ENCODE results near the gene FNTB. TPM values are rescaled to one million over a fixed set of nuclear protein-coding genes. Genes with fewer than 3 reads are reported as not detected.

FNTB gene
- total RNA-seq, 1 donor: 12.1 TPM

DNA sequence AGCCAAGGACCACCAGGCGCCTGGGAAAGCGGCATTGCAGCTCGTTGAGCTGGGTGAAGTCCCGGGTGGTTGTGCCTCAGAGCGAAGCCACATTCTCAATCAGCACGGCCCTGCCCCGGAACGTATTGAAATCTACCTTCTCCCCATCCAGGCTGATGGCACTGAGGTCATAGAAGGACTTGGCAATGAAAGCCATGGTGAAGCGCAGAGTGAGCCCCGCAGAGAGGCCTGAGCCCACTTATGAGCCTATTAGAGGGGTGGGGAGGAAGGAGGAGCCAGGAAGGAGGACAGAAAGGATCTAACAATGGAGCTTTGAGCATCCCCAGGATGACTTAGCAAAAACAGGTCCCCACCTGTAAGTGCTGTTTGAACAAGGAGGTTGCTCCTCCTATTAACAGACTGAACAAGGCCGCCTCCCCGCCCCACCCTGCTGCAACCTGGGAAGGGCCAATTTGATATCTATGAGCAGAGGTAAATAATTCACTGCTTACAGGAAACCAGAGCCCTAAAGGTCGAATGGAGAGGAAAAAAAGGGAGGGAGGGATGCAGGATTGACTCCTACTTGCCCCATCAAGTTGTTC lies 44.1 kb upstream of the FNTB start, which contains the start of gene GPX2:
Gene GPX2, minus strand, starts transcription at position 215 of the 581 bp plus-strand sequence. Its CDS starts 19 bp downstream, at position 196.
- no peak within 1 kb of the TSS for H3K4me3 ChIP-seq (ENCODE audit: low read depth, low read length)
- TF ChIP-seq, protein P1, sequence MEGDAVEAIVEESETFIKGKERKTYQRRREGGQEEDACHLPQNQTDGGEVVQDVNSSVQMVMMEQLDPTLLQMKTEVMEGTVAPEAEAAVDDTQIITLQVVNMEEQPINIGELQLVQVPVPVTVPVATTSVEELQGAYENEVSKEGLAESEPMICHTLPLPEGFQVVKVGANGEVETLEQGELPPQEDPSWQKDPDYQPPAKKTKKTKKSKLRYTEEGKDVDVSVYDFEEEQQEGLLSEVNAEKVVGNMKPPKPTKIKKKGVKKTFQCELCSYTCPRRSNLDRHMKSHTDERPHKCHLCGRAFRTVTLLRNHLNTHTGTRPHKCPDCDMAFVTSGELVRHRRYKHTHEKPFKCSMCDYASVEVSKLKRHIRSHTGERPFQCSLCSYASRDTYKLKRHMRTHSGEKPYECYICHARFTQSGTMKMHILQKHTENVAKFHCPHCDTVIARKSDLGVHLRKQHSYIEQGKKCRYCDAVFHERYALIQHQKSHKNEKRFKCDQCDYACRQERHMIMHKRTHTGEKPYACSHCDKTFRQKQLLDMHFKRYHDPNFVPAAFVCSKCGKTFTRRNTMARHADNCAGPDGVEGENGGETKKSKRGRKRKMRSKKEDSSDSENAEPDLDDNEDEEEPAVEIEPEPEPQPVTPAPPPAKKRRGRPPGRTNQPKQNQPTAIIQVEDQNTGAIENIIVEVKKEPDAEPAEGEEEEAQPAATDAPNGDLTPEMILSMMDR (IDR thresholded peaks at IDR 0.05; ENCODE audit: insufficient read depth, low read depth, low read length): no peak
- DNase-seq (ENCODE audit: low read depth): no peak

DNA sequence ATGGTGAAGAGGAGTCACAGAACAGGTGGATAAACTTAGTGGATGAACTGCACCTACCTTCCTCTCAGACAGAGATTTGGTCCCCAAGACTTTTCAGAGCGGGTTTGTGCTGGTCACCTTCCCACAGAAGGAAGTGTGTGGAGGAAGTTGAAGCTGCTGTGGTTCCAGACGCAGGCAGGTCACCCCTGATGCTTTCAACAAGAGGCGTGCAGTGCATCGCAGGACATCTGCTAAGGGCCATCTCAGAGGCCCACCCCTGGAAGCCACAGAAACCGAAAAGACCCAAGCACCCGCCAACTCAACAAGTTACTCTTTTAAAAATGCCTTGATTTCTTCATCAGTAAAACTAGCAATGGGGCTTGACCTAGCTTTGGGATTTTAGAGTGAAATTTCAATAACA lies 43.1 kb upstream of the FNTB start:
- H3K4me3 ChIP-seq (ENCODE audit: low read depth, low read length): no peak overlapping the region
- DNase-seq (ENCODE audit: low read depth): no peak
- TF ChIP-seq, protein P1 (IDR thresholded peaks at IDR 0.05; ENCODE audit: insufficient read depth, low read depth, low read length): no peak

DNA sequence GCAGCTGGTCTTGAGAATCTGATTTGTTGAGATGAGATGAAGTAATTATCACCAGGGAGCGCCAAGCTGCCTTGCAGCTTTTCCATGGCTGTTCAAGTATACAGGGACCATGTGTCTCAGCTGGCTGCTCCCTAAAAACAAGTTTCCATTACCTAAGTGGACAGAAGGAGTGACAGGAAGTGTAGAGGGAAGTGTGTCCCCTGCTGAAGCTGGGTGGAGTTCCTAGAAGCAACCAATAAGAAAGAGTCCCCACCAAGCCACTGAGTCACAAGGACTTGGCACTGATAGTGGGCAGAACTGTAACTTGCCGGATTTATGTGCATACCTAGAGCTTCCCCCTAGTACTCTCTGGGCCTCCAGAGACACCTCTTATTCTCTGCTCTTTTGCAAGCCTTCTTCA lies 42.7 kb upstream of the FNTB start:
- TF ChIP-seq, protein P1 (IDR thresholded peaks at IDR 0.05; ENCODE audit: insufficient read depth, low read depth, low read length): no peak
- H3K4me3 ChIP-seq (ENCODE audit: low read depth, low read length): no peak overlapping the region
- no peak for DNase-seq (ENCODE audit: low read depth)

DNA sequence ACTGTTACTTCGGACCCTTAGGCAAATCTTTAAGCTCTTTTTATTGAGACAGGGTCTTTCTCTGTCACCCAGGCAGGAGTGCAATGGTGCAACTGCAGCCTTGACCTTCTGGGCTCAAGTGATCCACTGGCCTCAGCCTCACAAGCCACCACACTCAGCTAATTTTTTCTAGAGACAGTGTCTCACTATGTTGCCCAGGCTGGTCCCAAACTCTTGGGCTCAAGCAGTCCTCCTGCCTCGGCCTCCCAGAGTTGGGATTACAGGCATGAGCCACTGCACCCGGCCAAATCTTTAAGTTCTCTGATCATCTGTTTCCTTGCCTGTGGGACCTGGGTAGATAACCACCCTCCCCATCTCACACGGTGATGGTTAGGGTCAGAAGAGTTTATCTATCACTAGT lies 41.8 kb upstream of the FNTB start:
- TF ChIP-seq, protein P1 (IDR thresholded peaks at IDR 0.05; ENCODE audit: insufficient read depth, low read depth, low read length): no peak
- no peak for DNase-seq (ENCODE audit: low read depth)
- no peak overlapping the region for H3K4me3 ChIP-seq (ENCODE audit: low read depth, low read length)

DNA sequence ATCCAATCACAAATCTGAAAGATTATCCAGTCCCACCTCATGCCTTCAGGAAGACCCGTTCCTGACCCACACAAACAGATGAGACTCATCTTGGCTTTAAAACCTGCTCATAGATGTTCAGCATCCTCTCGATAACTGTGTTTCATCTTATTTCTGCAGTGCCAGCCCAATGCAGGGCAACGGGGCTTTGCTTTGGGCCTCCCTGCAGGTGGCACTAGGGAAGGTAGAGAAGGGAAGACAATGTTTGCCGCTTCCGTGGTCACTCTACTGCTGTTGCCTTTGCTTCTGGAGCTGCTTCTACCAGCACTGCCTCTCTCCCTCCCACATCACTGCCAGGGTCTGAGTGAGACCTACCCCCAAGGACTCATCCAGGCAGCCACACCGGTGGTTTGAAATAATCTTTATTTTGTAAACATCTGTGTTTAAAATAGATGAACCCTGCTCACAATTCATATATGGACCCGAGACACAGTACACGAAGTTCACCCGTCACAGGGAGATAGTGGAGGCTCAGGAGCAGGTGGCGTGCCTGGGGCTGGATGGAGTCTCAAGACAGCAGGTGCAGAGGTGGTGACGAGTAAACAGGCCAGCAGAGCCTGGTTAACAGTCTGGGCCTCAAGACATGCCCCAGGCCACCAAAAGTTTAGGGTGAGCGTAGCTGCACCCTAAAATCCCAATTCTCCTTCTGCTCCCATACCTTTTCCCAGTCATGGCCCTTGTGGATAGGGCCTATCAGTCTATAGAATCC lies 41.1 kb upstream of the FNTB start:
- no peak for DNase-seq (ENCODE audit: low read depth)
- H3K4me3 ChIP-seq (ENCODE audit: low read depth, low read length): no peak overlapping the region
- TF ChIP-seq, protein P1 (IDR thresholded peaks at IDR 0.05; ENCODE audit: insufficient read depth, low read depth, low read length): no peak

DNA sequence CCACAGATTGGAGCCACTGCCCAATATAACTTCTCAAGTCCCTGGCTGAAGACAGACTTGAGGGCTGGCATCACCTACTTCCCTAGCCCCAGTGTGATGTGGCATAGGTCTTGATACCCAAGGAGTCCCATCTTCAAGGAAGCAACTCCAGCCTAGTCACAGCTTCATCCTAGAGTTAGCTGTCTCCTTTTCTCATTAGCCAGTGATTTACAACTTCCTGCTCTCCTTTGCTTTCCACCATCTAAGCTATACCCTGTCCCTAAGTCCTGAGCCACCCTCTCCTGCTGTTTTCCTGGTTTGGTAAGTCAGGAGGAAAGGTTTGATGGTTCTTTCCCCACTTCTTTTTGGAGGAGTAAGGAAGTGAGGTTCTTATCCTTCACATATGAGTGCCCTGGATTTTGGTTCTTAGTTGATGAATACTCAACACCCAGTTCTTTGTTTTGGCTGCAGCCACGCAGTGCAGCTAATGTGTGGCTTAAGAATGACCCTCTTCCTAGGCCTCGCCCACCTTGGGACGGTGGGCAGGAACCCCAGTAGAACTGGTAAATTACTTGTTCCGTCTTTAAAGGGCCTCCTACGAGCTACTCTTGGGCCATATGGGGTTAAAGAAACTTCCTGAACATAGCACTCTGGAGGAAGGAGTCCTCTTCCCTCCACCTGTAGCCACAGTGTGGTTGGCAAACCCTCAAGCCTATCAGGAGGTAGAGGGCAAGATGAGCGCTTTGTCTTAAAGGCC lies 40.2 kb upstream of the FNTB start:
- H3K4me3 ChIP-seq (ENCODE audit: low read depth, low read length): no peak overlapping the region
- DNase-seq (ENCODE audit: low read depth): no peak
- TF ChIP-seq, protein P1 (IDR thresholded peaks at IDR 0.05; ENCODE audit: insufficient read depth, low read depth, low read length): no peak

Data from fibroblast of villous mesenchyme (primary cell).